Karpas-422 (cell line): ENCODE data around the gene AR. TPM values are rescaled to one million over a fixed set of nuclear protein-coding genes. Genes with fewer than 3 reads are reported as not detected.

Source experiments
- DNase-seq: peaks from one replicate; pipeline ENCODE4 v3.0.0-alpha.2; 2015
- H2AFZ ChIP-seq: fragments of 200-600 bp; sonication (generic); 2 replicates; pipeline ENCODE4 v1.6.1; 2014; ENCODE audit warnings: antibody characterized with exemption, low read length, mixed read lengths
- H3K27ac ChIP-seq: fragments of 200-600 bp; sonication (generic); 2 replicates; pipeline ENCODE4 v1.5.1; 2014; ENCODE audit warnings: mild to moderate bottlenecking, low read length, moderate library complexity
- H3K27me3 ChIP-seq: fragments of 200-600 bp; sonication (generic); 2 replicates; pipeline ENCODE4 v1.6.1; 2014; ENCODE audit warnings: low read length, mixed read lengths
- H3K36me3 ChIP-seq: fragments of 200-600 bp; sonication (generic); 2 replicates; pipeline ENCODE4 v1.6.1; 2014; ENCODE audit warnings: low read length, mixed read lengths; ENCODE audit not compliant: insufficient read depth
- H3K4me1 ChIP-seq: fragments of 200-600 bp; sonication (generic); 2 replicates; pipeline ENCODE4 v1.6.1; 2014; ENCODE audit warnings: mild to moderate bottlenecking, low read length, mixed read lengths
- H3K4me2 ChIP-seq: fragments of 200-600 bp; sonication (generic); 2 replicates; pipeline ENCODE4 v1.6.1; 2014; ENCODE audit warnings: low read length, low read depth, mild to moderate bottlenecking; ENCODE audit not compliant: poor library complexity, severe bottlenecking
- H3K4me3 ChIP-seq: fragments of 200-600 bp; sonication (generic); 2 replicates; pipeline ENCODE4 v1.5.1; 2014; ENCODE audit warnings: mild to moderate bottlenecking, antibody characterized with exemption, low read length, mixed read lengths
- H3K79me2 ChIP-seq: fragments of 200-600 bp; sonication (generic); 2 replicates; pipeline ENCODE4 v1.6.1; 2014; ENCODE audit warnings: mild to moderate bottlenecking, low read length, mixed read lengths
- H3K9ac ChIP-seq: fragments of 200-600 bp; sonication (generic); 2 replicates; pipeline ENCODE4 v1.6.0; 2014; ENCODE audit warnings: low read length
- H3K9me2 ChIP-seq: fragments of 200-600 bp; sonication (generic), shearing (Covaris generic); replicated peaks from 2 replicates; pipeline ENCODE4 v1.6.0; 2014; ENCODE audit warnings: mild to moderate bottlenecking, low read length, moderate library complexity; ENCODE audit not compliant: insufficient read depth
- H3K9me3 ChIP-seq: fragments of 300-700, 200-600 bp; sonication (generic); 2 replicates; pipeline ENCODE4 v1.6.1; 2014; ENCODE audit warnings: low read length, mixed read lengths
- H4K20me1 ChIP-seq: fragments of 200-600 bp; sonication (generic); 2 replicates; pipeline ENCODE4 v1.6.1; 2014; ENCODE audit warnings: mild to moderate bottlenecking, antibody characterized with exemption, low read length, low read depth; ENCODE audit not compliant: insufficient read depth
- total RNA-seq: library from RNA; depleted of rRNA; stranded (reverse); fragments of >200 nt; shearing (Covaris generic); gene quantifications from 2 replicates; pipeline ENCODE4 v1.2.3, GENCODE V29; 2014; ENCODE audit warnings: low replicate concordance

The AR gene
- total RNA-seq, 1 experiment from 2014 or later = 1.5 TPM

- Histone ChIP-seq H3K4me3 (no peak overlapping the region), H3K4me1 (peaks cover 8% of the 10 kb centered on the region), H3K9me2 (no peaks in the 10 kb centered on the region), H3K79me2 (no peaks in the 10 kb centered on the region), H2AFZ (no peak overlapping the region), H3K9me3 (no peaks in the 10 kb centered on the region), H3K27ac (no peak overlapping the region), H3K36me3 (no peaks in the 10 kb centered on the region), H3K9ac (no peak overlapping the region), H3K4me2 (no peak overlapping the region), H4K20me1 (no peaks in the 10 kb centered on the region), H3K27me3 (no peaks in the 10 kb centered on the region)
- DNase-seq = no peak
Observed at GRCh38 chrX:67779099-67779498, 235.3 kb downstream of the AR start.
